H9 (cell line): Measurements from ENCODE around the gene ATP5MC2. TPM values are rescaled to one million over a fixed set of nuclear protein-coding genes. Genes with fewer than 3 reads are reported as not detected.

Experiments used
- DNase-seq: peaks from one replicate; pipeline ENCODE4 v3.0.0-alpha.2; 2017
- H2AFZ ChIP-seq: one replicate; pipeline ENCODE4 v1.6.1; 2013; ENCODE audit warnings: mild to moderate bottlenecking, low read length, control low read depth, moderate library complexity
- H2AK5ac ChIP-seq: 2 replicates; pipeline ENCODE4 v1.6.1; 2013; ENCODE audit warnings: low read length, control low read depth, mixed read lengths; ENCODE audit not compliant: insufficient read length
- H2BK120ac ChIP-seq: one replicate; pipeline ENCODE4 v1.6.1; 2013; ENCODE audit warnings: low read depth, mild to moderate bottlenecking, low read length, control low read depth, inconsistent platforms; ENCODE audit not compliant: poor library complexity, severe bottlenecking
- H2BK12ac ChIP-seq: 2 replicates; pipeline ENCODE4 v1.6.1; 2013; ENCODE audit warnings: low read length, control low read depth, mixed read lengths, low read depth; ENCODE audit not compliant: insufficient read length
- H2BK15ac ChIP-seq: 2 replicates; pipeline ENCODE4 v1.6.1; 2013; ENCODE audit warnings: low read depth, low read length, control low read depth
- H2BK20ac ChIP-seq: one replicate; pipeline ENCODE4 v1.6.1; 2013; ENCODE audit warnings: low read depth, mild to moderate bottlenecking, low read length, control low read depth, inconsistent platforms; ENCODE audit not compliant: poor library complexity, severe bottlenecking
- H2BK5ac ChIP-seq: 2 replicates; pipeline ENCODE4 v1.6.1; 2013; ENCODE audit warnings: low read length, control low read depth, mixed read lengths; ENCODE audit not compliant: insufficient read length
- H3K14ac ChIP-seq: 2 replicates; pipeline ENCODE4 v1.6.1; 2013; ENCODE audit warnings: low read length, control low read depth; ENCODE audit not compliant: insufficient read depth
- H3K18ac ChIP-seq: 2 replicates; pipeline ENCODE4 v1.6.1; 2013; ENCODE audit warnings: low read depth, mild to moderate bottlenecking, mixed read lengths, low read length, control low read depth; ENCODE audit not compliant: insufficient read length
- H3K23ac ChIP-seq: 2 replicates; pipeline ENCODE4 v1.6.1; 2013; ENCODE audit warnings: low read length, control low read depth, mixed read lengths, low read depth; ENCODE audit not compliant: insufficient read length
- H3K23me2 ChIP-seq: 2 replicates; pipeline ENCODE4 v1.6.1; 2013; ENCODE audit warnings: low read depth, mild to moderate bottlenecking, mixed read lengths, low read length, control low read depth; ENCODE audit not compliant: insufficient read length, poor library complexity, severe bottlenecking
- H3K27ac ChIP-seq: 2 replicates; pipeline ENCODE4 v1.5.1; 2013; ENCODE audit warnings: low read length, control low read depth, mixed read lengths, low read depth; ENCODE audit not compliant: insufficient read length
- H3K27me3 ChIP-seq: 2 replicates; pipeline ENCODE4 v1.6.1; 2013; ENCODE audit warnings: low read length, control low read depth, inconsistent platforms; ENCODE audit not compliant: insufficient read depth
- H3K4ac ChIP-seq: 2 replicates; pipeline ENCODE4 v1.6.1; 2013; ENCODE audit warnings: low read depth, mild to moderate bottlenecking, control low read depth, inconsistent platforms, low read length, moderate library complexity
- H3K4me1 ChIP-seq: 2 replicates; pipeline ENCODE4 v1.6.1; 2013; ENCODE audit warnings: low read length, control low read depth, inconsistent platforms; ENCODE audit not compliant: insufficient read depth
- H3K4me2 ChIP-seq: 2 replicates; pipeline ENCODE4 v1.6.1; 2013; ENCODE audit warnings: low read length, control low read depth, mixed read lengths; ENCODE audit not compliant: insufficient read length, insufficient read depth
- H3K56ac ChIP-seq: 2 replicates; pipeline ENCODE4 v1.6.1; 2013; ENCODE audit warnings: low read depth, mild to moderate bottlenecking, mixed read lengths, low read length, control low read depth; ENCODE audit not compliant: insufficient read length
- H3K79me1 ChIP-seq: 2 replicates; pipeline ENCODE4 v1.6.1; 2013; ENCODE audit warnings: low read depth, mild to moderate bottlenecking, moderate library complexity, low read length, control low read depth, inconsistent platforms; ENCODE audit not compliant: insufficient read depth, poor library complexity, severe bottlenecking
- H3K79me2 ChIP-seq: 2 replicates; pipeline ENCODE4 v1.6.1; 2013; ENCODE audit warnings: low read length, control low read depth, inconsistent platforms; ENCODE audit not compliant: insufficient read depth
- H3K9ac ChIP-seq: 2 replicates; pipeline ENCODE4 v1.6.1; 2013; ENCODE audit warnings: low read length, control low read depth, mixed read lengths; ENCODE audit not compliant: insufficient read length; ENCODE audit errors: extremely low read depth
- H3K9me3 ChIP-seq: one replicate; pipeline ENCODE4 v1.6.1; 2013; ENCODE audit warnings: low read depth, low read length, inconsistent platforms; ENCODE audit not compliant: control insufficient read depth
- H3T11ph ChIP-seq: one replicate; pipeline ENCODE4 v1.6.1; 2013; ENCODE audit warnings: mild to moderate bottlenecking, low read length, control low read depth, inconsistent platforms
- H4K20me1 ChIP-seq: one replicate; pipeline ENCODE4 v1.6.1; 2013; ENCODE audit not compliant: control insufficient read depth, insufficient read length, insufficient read depth
- H4K5ac ChIP-seq: 2 replicates; pipeline ENCODE4 v1.6.1; 2013; ENCODE audit warnings: low read depth, mild to moderate bottlenecking, mixed read lengths, low read length, control low read depth; ENCODE audit not compliant: insufficient read length
- H4K8ac ChIP-seq: replicated peaks from 2 replicates; pipeline ENCODE4 v1.6.1; 2013; ENCODE audit warnings: low read length, control low read depth, mixed read lengths, low read depth; ENCODE audit not compliant: insufficient read length
- H4K91ac ChIP-seq: 2 replicates; pipeline ENCODE4 v1.6.1; 2013; ENCODE audit warnings: low read depth, mild to moderate bottlenecking, moderate library complexity, mixed read lengths, low read length, control low read depth; ENCODE audit not compliant: insufficient read length
- H3K27ac Mint-ChIP-seq, 3 experiments: 2 replicates in 2 of 3; 3 replicates in 1 of 3; pipeline ENCODE4 v1.8.0; 2020 to 2021; ENCODE audit warnings: mixed read lengths in 3 of 3, mild to moderate bottlenecking in 1 of 3, moderate library complexity in 1 of 3
- H3K27me3 Mint-ChIP-seq: 2 replicates; pipeline ENCODE4 v1.8.0; 2021; ENCODE audit warnings: low read depth, mild to moderate bottlenecking, moderate library complexity, mixed read lengths
- H3K36me3 Mint-ChIP-seq, 3 experiments: 2 replicates in 2 of 3; 3 replicates in 1 of 3; pipeline ENCODE4 v1.8.0; 2020 to 2021; ENCODE audit warnings: low read depth in 3 of 3, mixed read lengths in 3 of 3; ENCODE audit not compliant: insufficient read depth in 1 of 3
- H3K4me1 Mint-ChIP-seq, 2 experiments: 2 replicates each; pipeline ENCODE4 v1.8.0; 2020; ENCODE audit warnings: mixed read lengths in 2 of 2
- H3K4me3 Mint-ChIP-seq, 2 experiments: 2 replicates in 1 of 2; 3 replicates in 1 of 2; pipeline ENCODE4 v1.8.0; 2020 to 2021; ENCODE audit warnings: mild to moderate bottlenecking in 2 of 2, mixed read lengths in 2 of 2, moderate library complexity in 1 of 2
- H3K9me3 Mint-ChIP-seq, 2 experiments: 2 replicates in 1 of 2; 3 replicates in 1 of 2; pipeline ENCODE4 v1.8.0; 2020; ENCODE audit warnings: mild to moderate bottlenecking in 2 of 2, mixed read lengths in 2 of 2, moderate library complexity in 1 of 2
- CTCF ChIP-seq: fragments of 200-600 bp; sonication (generic); conservative IDR thresholded peaks from 3 replicates; pipeline ENCODE4 v1.8.0; 2021; ENCODE audit warnings: antibody characterized with exemption, mild to moderate bottlenecking
- WGBS: extraction: QIAGEN DNeasy Blood & Tissue Kit; methylation state at CpG from one replicate; pipeline ENCODE4 v1.1.7; 2013; ENCODE audit warnings: missing lambda C conversion rate, low lambda C conversion rate, mixed read lengths; ENCODE audit not compliant: insufficient read length; ENCODE audit errors: extremely low coverage; 5-methylcytosine and 5-hydroxymethylcytosine counted together
- total RNA-seq: library from RNA; stranded (reverse); gene quantifications from 2 replicates; pipeline ENCODE4 v1.2.1, GENCODE V29; 2021

The ATP5MC2 gene
- total RNA-seq, 1 experiment from 2014 or later: 379 TPM

- Histone ChIP-seq H3K9ac (no peak overlapping the region), H3K23ac (no peak overlapping the region), H4K91ac (no peak overlapping the region), H3K56ac (no peak overlapping the region), H3K79me2 (no peaks in the 10 kb centered on the region), H3K14ac (no peak overlapping the region), H3K18ac (no peak overlapping the region), H2BK5ac (no peak overlapping the region), H3K79me1 (no peaks in the 10 kb centered on the region), H3T11ph (no peak overlapping the region), H4K8ac (no peak overlapping the region), H3K4ac (no peak overlapping the region), H3K4me2 (no peak overlapping the region), H3K27ac (no peak overlapping the region), H4K5ac (no peak overlapping the region), H2BK20ac (no peak overlapping the region), H2AFZ (no peak overlapping the region), H3K9me3 (no peaks in the 10 kb centered on the region), H3K23me2 (no peaks in the 10 kb centered on the region), H4K20me1 (no peaks in the 10 kb centered on the region), H2AK5ac (no peak overlapping the region), H2BK120ac (no peak overlapping the region), H2BK15ac (no peak overlapping the region), H3K27me3 (no peaks in the 10 kb centered on the region; the same call in 1 of the 2 replicates), H2BK12ac (no peak overlapping the region), H3K4me1 (no peaks in the 10 kb centered on the region)
- Mint-ChIP-seq H3K27me3 (peaks cover 72% of the 10 kb centered on the region), H3K27ac (no peak overlapping the region; a peak in 1 of 7 replicates), H3K36me3 (no peaks in the 10 kb centered on the region), H3K4me1 (peaks cover 8% of the 10 kb centered on the region in 2 experiments), H3K9me3 (no peaks in the 10 kb centered on the region), H3K4me3 (no peak overlapping the region)
- TF ChIP-seq CTCF: no peak
- WGBS: no CpG with 5 or more reads among the region's 1 CpG
- no peak for DNase-seq
Measured at GRCh38 chr12:53706080-53706479, 30.2 kb upstream of the ATP5MC2 start.
